ENCODE results near the gene SFT2D2. TPM values are rescaled to one million over a fixed set of nuclear protein-coding genes. Genes with fewer than 3 reads are reported as not detected.
"Not testable (repeated sequence)": the region's sequence is repeated elsewhere in the genome, so short reads cannot be mapped to it uniquely, and the experiment has no call there.

Gene SFT2D2
- total RNA-seq, result 10 to 100 TPM; 44.4 to 45.1 TPM
- 46.0 TPM for polyA plus RNA-seq

DNA sequence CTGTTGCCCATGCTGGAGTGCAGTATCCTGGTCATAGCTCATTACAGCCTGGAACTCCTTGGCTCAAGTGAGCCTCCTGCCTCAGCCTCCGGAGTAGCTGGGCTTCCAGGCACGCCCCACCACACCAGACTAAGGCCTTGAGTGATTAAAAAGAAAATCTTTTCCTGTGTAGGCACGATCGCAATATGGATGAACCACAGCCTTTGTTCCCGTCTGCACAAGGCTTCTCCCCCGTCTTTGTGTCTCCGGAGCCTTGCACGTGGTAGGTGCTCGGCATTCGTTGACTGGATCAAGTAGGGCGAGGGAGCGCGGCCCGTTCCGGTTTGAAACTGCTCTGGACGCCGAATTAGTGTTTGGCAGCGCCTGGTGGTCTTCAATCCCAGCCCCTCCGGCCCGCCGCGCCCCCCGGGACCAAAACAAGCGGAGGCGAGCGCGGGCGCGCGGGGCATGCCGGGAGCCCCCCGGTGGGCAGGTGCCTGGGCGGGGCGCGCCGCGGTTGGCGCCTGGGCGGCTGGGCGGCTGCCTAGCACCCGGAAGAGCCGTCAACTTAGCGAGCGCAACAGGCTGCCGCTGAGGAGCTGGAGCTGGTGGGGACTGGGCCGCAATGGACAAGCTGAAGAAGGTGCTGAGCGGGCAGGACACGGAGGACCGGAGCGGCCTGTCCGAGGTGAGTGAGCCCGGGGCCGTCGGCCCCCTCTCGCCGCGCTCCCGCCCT, at the start of gene SFT2D2:
SFT2D2 (plus strand) TSS at position 529 of the 715 bp plus-strand sequence; CDS start at position 605, 76 bp downstream.
- POLR2A ChIA-PET, result interaction anchor here (0.7 to 1.8 kb wide), 7 partner anchors 9 to 1569 kb away, joined by 3 to 8 read pairs (median 4); partner anchors contain the start of genes DCAF6 and METTL18
- Histone ChIP-seq H3K36me3 (ENCODE audit: insufficient read depth, low read length) (peaks cover 6% of the 10 kb centered on the region), H3K27ac (ENCODE audit: low read depth, low read length) (peak within 1 kb of the TSS; percentile 89), H3K27me3 (ENCODE audit: insufficient read depth, low read length, poor library complexity, severe bottlenecking) (no peaks in the 10 kb centered on the region), H3K9me3 (ENCODE audit: low read length) (no peaks in the 10 kb centered on the region), H3K4me1 (ENCODE audit: insufficient read depth, low read length) (peaks cover 27% of the 10 kb centered on the region), H3K4me3 (ENCODE audit: low read length) (peak within 1 kb of the TSS; percentile 82)
- DNase-seq, result peak; percentile 71 to 86 (median 80)
- Mint-ChIP-seq H3K27me3 (peaks cover 8 to 13% of the 10 kb centered on the region in 2 donors), H3K36me3 (peaks cover 0 to 36% (median 0%) of the 10 kb centered on the region in 3 donors), H3K27ac (peak within 1 kb of the TSS; percentile 93 to 98 (median 96)), H3K9me3 (no peaks in the 10 kb centered on the region), H3K4me1 (peaks cover 38 to 54% (median 42%) of the 10 kb centered on the region in 3 donors), H3K4me3 (peak within 1 kb of the TSS; percentile 92 to 99 (median 97))
- CTCF ChIA-PET, result interaction anchor here (2.1 to 2.6 kb wide), 2 partner anchors 9 kb away, joined by 10 to 24 read pairs; no protein-coding TSS in a partner anchor

DNA sequence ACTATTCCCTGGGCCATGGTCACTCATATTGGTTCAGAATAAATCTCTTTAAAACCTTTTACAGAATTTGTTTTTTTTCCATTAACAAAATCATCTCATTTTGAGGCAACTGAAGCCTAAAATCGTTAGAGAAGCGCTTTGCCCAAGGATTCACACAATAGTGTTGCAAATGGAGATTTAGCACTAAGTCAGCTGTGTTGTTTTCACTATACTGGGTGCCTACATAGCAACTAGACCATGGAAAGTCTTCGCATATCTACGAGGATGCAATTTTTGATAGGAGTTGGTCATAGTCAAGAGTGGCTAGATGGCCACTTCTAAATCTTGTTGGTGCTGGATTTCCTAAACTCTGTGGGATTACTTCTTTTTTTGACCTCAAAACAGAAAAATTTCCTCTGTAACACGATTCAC, 47.6 kb upstream of the SFT2D2 start:
- H3K27ac ChIP-seq (ENCODE audit: low read depth, low read length), result peak overlapping the region; percentile 97
- H3K36me3 ChIP-seq (ENCODE audit: insufficient read depth, low read length), result no peaks in the 10 kb centered on the region
- CTCF ChIA-PET, result interaction anchor here (1.8 kb wide), 1 partner anchor 164 kb away, joined by 5 read pairs; no protein-coding TSS in a partner anchor
- Mint-ChIP-seq H3K27ac (peak overlapping the region in 1 of 8 donors; percentile 68), H3K4me1 (peaks cover 8 to 13% (median 12%) of the 10 kb centered on the region in 3 donors), H3K27me3 (peaks cover 5 to 19% of the 10 kb centered on the region in 2 donors), H3K9me3 (no peaks in the 10 kb centered on the region), H3K36me3 (peaks cover 0 to 4% (median 0%) of the 10 kb centered on the region in 3 donors), H3K4me3 (no peak overlapping the region)
- no peak for DNase-seq
- H3K27me3 ChIP-seq (ENCODE audit: insufficient read depth, low read length, poor library complexity, severe bottlenecking), result no peaks in the 10 kb centered on the region
- H3K4me1 ChIP-seq (ENCODE audit: insufficient read depth, low read length), result peaks cover 16% of the 10 kb centered on the region
- H3K4me3 ChIP-seq (ENCODE audit: low read length), result peak overlapping the region; percentile 64
- H3K9me3 ChIP-seq (ENCODE audit: low read length), result no peaks in the 10 kb centered on the region
- POLR2A ChIA-PET, result no interaction called here

DNA sequence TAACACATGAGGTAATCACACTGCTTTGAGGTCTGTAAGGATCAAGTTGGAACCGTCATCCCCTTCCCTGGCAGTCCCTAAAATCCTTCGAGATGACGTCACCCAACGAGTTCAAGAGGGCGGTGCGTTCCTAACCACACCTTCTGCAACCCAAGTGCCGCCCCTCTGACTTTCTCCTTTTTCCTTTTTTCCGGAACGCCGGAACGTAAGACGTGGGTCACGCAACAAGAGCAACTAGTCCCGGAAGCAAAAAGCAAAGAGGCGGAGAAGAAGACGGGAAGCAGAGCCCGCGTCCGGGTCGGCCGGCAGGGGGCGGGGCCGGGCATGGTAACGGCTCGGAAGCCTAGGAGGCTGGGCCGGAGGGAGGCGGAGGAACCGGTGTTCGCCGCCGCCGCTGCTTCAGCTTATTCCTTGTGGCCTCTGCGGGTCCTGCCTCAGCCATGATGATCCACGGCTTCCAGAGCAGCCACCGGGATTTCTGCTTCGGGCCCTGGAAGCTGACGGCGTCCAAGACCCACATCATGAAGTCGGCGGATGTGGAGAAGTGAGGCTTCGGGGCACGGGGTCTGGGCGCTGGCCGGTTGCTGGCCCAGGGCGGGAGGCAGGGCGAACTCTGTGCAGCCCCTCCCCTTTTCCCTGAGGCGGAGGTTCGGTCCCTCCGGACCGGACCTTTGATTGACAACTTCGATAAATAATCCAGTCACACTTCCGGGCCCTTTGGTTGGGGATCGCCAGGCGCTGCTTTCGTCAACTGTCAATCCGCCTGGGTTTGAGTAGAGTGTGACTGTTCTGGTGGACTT, 47.0 kb upstream of the SFT2D2 start, which contains the start of gene TIPRL:
TIPRL (plus strand) TSS at position 325 of the 800 bp plus-strand sequence; CDS start at position 441, 116 bp downstream.
- H3K9me3 ChIP-seq (ENCODE audit: low read length), result no peaks in the 10 kb centered on the region
- H3K36me3 ChIP-seq (ENCODE audit: insufficient read depth, low read length), result no peaks in the 10 kb centered on the region
- peak within 1 kb of the TSS; percentile 97 for H3K27ac ChIP-seq (ENCODE audit: low read depth, low read length)
- Mint-ChIP-seq H3K4me3 (no peak within 1 kb of the TSS), H3K4me1 (peaks cover 12 to 19% (median 18%) of the 10 kb centered on the region in 3 donors), H3K27ac (peak within 1 kb of the TSS in 2 of 8 donors; percentile 29 to 68), H3K9me3 (no peaks in the 10 kb centered on the region), H3K27me3 (peaks cover 3 to 14% of the 10 kb centered on the region in 2 donors), H3K36me3 (peaks cover under 1 to 3% (median 1%) of the 10 kb centered on the region in 3 donors)
- H3K4me1 ChIP-seq (ENCODE audit: insufficient read depth, low read length), result peaks cover 16% of the 10 kb centered on the region
- DNase-seq, result peak; percentile 88 to 95 (median 93)
- peak within 1 kb of the TSS; percentile 64 for H3K4me3 ChIP-seq (ENCODE audit: low read length)
- H3K27me3 ChIP-seq (ENCODE audit: insufficient read depth, low read length, poor library complexity, severe bottlenecking), result no peaks in the 10 kb centered on the region
- ChIA-PET POLR2A (no interaction called here), CTCF (interaction anchor here (0.6 to 1.8 kb wide), 3 partner anchors 46 to 163 kb away, joined by 3 to 5 read pairs (median 3); no protein-coding TSS in a partner anchor)

DNA sequence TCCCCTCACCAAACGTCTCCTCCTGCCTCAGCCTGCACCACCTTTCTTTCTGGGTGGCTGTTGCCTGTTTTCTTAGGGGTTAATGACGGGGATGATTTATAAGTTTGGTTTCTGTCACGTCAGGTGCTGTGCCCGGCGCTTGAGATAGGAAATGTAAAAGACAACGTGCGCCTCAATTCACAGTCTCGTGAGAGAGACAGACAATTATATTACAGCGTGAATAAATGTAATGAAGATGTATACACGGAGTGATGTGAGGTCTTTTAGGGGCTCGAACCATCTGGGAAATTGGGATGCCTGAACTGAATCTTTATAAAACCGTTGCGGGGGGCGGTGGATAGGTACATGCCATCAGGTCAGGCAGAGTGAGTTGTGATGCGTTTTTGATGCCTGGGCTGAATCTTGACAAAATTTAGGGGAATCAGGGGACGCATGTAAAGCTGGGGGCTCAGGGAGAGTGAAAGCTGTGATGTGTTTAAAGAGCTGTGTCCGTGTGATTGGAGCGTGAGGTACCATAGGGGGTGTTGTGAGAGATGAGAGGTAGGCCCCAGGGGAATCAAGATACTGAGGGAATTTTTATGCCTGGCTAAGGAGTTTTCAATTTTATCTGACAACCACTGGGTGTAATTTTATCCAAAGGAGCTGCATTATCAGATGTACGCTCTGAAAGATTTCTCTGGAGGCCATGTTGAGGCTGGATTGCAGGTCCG, 46.2 kb upstream of the SFT2D2 start:
- Mint-ChIP-seq H3K27me3 (peaks cover 3 to 8% of the 10 kb centered on the region in 2 donors), H3K4me1 (peaks cover 15 to 23% (median 23%) of the 10 kb centered on the region in 3 donors), H3K36me3 (peaks cover 0 to 7% (median 3%) of the 10 kb centered on the region in 3 donors), H3K9me3 (no peaks in the 10 kb centered on the region), H3K4me3 (no peak overlapping the region), H3K27ac (no peak overlapping the region)
- CTCF ChIA-PET, result interaction anchor here (0.6 to 1.8 kb wide), 3 partner anchors 45 to 162 kb away, joined by 3 to 5 read pairs (median 3); no protein-coding TSS in a partner anchor
- Histone ChIP-seq H3K4me3 (ENCODE audit: low read length) (peak overlapping the region; percentile 64), H3K9me3 (ENCODE audit: low read length) (no peaks in the 10 kb centered on the region), H3K27ac (ENCODE audit: low read depth, low read length) (peak overlapping the region; percentile 97), H3K27me3 (ENCODE audit: insufficient read depth, low read length, poor library complexity, severe bottlenecking) (no peaks in the 10 kb centered on the region), H3K4me1 (ENCODE audit: insufficient read depth, low read length) (peaks cover 16% of the 10 kb centered on the region), H3K36me3 (ENCODE audit: insufficient read depth, low read length) (no peaks in the 10 kb centered on the region)
- POLR2A ChIA-PET, result interaction anchor here (0.6 kb wide), 1 partner anchor 45 kb away, joined by 4 read pairs; no protein-coding TSS in a partner anchor
- DNase-seq, result peak in 1 of 5 donors; percentile 61

DNA sequence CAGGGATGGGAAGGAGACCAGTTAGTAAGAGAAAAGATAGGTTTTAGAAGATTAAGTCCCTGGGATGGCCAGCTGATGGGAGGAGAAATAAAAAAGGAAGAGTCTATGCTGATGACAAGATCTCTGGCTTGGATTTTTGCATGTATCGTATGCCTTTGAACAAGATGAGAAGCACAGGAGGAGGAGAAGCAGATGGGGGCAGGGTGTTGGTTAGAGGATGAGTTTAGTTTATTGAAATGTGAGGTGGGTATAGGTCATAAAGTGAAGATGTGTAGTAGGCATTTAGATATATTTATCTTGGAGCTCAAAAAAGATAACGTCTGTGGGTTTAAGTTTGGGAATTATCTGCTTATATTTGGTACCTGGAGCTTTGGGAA, 45.7 kb upstream of the SFT2D2 start:
- H3K4me3 ChIP-seq (ENCODE audit: low read length), result peak overlapping the region; percentile 64
- POLR2A ChIA-PET, result interaction anchor here (0.6 kb wide), 1 partner anchor 45 kb away, joined by 4 read pairs; no protein-coding TSS in a partner anchor
- peaks cover 0 to 12% (median 3%) of the 10 kb centered on the region in 3 donors for H3K36me3 Mint-ChIP-seq

DNA sequence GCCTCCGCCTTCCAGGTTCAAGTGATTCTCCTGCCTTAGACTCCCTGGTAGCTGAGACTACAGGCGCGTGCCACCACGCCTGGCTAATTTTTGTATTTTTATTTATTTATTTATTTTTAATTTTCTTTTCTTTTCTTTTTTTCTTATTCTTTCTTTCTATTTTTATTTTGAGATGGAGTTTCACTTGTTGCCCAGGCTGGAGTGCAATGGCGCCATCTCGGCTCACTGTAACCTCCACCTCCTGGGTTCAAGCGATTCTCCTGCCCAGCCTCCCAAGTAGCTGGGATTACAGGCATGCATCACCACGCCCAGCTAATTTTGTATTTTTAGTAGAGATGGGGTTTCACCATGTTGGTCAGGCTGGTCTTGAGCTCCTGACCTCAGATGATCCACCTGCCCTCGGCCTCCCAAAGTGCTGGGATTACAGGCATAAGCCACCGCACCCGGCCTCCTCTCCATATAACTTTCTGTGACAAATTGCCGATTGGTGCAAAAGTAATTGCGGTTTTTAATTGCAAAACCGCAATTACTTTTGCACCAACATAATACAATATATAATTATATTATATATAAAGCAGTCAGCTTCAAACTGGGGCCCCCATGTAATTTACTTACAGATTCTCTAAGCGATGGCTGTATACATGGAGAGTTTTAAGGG, 44.6 kb upstream of the SFT2D2 start:
- H3K4me3 ChIP-seq (ENCODE audit: low read length); H3K36me3 ChIP-seq (ENCODE audit: insufficient read depth, low read length); H3K9me3 Mint-ChIP-seq; CTCF ChIA-PET; H3K27me3 ChIP-seq (ENCODE audit: insufficient read depth, low read length, poor library complexity, severe bottlenecking); H3K27ac Mint-ChIP-seq; H3K4me3 Mint-ChIP-seq; DNase-seq; H3K27ac ChIP-seq (ENCODE audit: low read depth, low read length); H3K27me3 Mint-ChIP-seq; H3K9me3 ChIP-seq (ENCODE audit: low read length); POLR2A ChIA-PET: not testable (repeated sequence)
- H3K36me3 Mint-ChIP-seq, result peaks cover 0 to 18% (median 3%) of the 10 kb centered on the region in 3 donors
- peaks cover 18 to 23% (median 23%) of the 10 kb centered on the region in 3 donors for H3K4me1 Mint-ChIP-seq
- peaks cover 16% of the 10 kb centered on the region for H3K4me1 ChIP-seq (ENCODE audit: insufficient read depth, low read length)

More for the DNA sequence above, 45.7 kb upstream of the SFT2D2 start:
- Mint-ChIP-seq H3K4me1 (peaks cover 17 to 23% (median 23%) of the 10 kb centered on the region in 3 donors), H3K27ac (no peak overlapping the region), H3K9me3 (no peaks in the 10 kb centered on the region), H3K27me3 (peaks cover 0 to 3% of the 10 kb centered on the region in 2 donors), H3K4me3 (no peak overlapping the region)
- H3K27me3 ChIP-seq (ENCODE audit: insufficient read depth, low read length, poor library complexity, severe bottlenecking), result no peaks in the 10 kb centered on the region
- H3K36me3 ChIP-seq (ENCODE audit: insufficient read depth, low read length), result no peaks in the 10 kb centered on the region
- CTCF ChIA-PET, result interaction anchor here (1.8 kb wide), 1 partner anchor 162 kb away, joined by 5 read pairs; no protein-coding TSS in a partner anchor
- peaks cover 16% of the 10 kb centered on the region for H3K4me1 ChIP-seq (ENCODE audit: insufficient read depth, low read length)
- no peak for DNase-seq
- no peaks in the 10 kb centered on the region for H3K9me3 ChIP-seq (ENCODE audit: low read length)
- H3K27ac ChIP-seq (ENCODE audit: low read depth, low read length), result peak overlapping the region; percentile 97

DNA sequence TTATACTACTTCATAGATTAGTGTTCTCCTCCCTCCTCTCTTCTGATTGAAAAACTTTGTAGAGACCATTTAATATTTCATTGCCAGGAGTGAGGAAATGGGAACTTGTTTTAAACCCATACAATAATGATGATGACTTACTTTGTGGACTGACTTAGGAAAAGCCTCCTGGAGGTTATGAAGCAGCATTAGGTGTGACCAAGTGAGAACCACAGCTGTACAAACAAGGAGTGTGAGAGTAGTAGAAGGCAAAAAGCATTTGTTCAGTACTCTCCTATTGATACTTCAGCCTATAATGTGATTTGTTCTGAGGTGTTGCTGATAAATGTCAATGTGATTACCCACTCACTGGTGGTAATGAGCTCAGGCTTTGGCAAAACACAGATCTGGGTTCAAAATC, 38.6 kb upstream of the SFT2D2 start:
- POLR2A ChIA-PET, result no interaction called here
- CTCF ChIA-PET, result no interaction called here
- H3K36me3 ChIP-seq (ENCODE audit: insufficient read depth, low read length), result no peaks in the 10 kb centered on the region

More for the DNA sequence above, 38.6 kb upstream of the SFT2D2 start:
- no peaks in the 10 kb centered on the region for H3K27me3 ChIP-seq (ENCODE audit: insufficient read depth, low read length, poor library complexity, severe bottlenecking)
- H3K4me1 ChIP-seq (ENCODE audit: insufficient read depth, low read length), result no peaks in the 10 kb centered on the region
- H3K27ac ChIP-seq (ENCODE audit: low read depth, low read length), result no peak overlapping the region
- Mint-ChIP-seq H3K27me3 (no peaks in the 10 kb centered on the region), H3K4me3 (no peak overlapping the region), H3K4me1 (peaks cover 13 to 35% (median 32%) of the 10 kb centered on the region in 3 donors), H3K36me3 (peaks cover 0 to 72% (median 21%) of the 10 kb centered on the region in 3 donors), H3K27ac (peak overlapping the region in 1 of 8 donors; percentile 8), H3K9me3 (no peaks in the 10 kb centered on the region)
- H3K4me3 ChIP-seq (ENCODE audit: low read length), result no peak overlapping the region
- H3K9me3 ChIP-seq (ENCODE audit: low read length), result no peaks in the 10 kb centered on the region
- DNase-seq, result no peak

Measured in CD8-positive, alpha-beta memory T cell (primary cell).